C1 segment of cervical spinal cord (tissue), 14 donors: ENCODE measurements around the gene SYTL3.

Experiments used
- DNase-seq, 14 donors: peaks; one replicate each; lab custom pipeline; 2025; lab: John Stamatoyannopoulos, UW

Gene SYTL3

GRCh38 chr6:158686791-158687381 is 37.0 kb downstream of the SYTL3 start:
- DNase-seq, result no peak

DNA sequence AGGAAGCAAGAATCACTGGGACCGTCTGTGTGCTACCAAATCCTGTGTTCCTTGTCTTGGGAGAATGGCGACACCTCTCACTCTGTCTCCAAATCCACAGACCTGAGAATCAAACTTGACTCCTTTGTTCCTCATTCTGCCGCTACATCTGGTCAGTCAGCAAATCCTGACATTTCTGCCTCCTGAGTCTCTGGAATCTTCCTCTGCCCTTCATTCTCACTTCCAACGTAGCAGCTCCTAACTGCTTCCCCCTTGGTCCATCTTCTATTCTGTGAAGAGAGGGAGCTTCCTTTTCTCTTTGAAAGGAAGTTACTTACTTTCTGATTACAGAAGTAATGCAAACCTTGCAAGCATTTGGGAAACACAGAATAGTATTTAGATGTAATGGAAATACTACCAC is 37.7 kb downstream of the SYTL3 start:
- DNase-seq, result no peak

DNA sequence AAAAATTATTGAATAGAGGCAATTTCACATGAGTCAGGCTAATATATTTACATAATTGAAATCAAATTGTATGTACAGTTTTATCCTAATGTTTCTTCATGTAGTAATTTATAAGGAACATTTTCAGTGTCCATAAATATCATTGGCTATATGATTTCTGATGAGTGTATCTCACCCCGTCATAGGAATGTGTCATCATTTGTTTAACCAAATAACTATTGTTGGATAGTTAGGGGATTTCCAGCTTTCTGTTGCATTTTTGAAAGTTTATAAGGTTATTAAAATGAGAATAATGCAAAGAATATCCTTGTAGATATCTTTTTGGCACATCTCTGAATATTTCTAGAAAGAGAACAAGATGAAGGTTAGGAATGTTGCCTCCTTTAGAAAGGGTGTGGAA is 39.0 kb downstream of the SYTL3 start:
- DNase-seq, result no peak

DNA sequence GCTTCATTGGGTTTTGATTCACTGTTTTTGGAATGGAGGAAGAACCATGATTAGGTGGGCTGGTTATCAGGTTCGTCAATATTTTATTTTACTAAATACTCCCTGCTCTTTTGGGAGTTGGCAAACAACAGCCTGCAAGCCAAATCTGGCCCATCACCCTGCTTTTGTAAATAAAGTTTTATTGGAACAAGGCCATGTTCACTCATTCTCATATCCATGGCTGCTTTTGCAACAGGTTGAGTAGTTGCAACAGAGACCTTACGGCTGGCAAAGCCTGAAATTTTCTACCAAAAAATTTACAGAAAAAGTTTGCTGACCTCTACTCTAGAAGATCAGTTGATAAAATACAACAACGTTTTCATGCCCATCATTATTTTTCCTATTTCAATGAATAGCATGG is 45.1 kb downstream of the SYTL3 start:
- DNase-seq, result no peak

DNA sequence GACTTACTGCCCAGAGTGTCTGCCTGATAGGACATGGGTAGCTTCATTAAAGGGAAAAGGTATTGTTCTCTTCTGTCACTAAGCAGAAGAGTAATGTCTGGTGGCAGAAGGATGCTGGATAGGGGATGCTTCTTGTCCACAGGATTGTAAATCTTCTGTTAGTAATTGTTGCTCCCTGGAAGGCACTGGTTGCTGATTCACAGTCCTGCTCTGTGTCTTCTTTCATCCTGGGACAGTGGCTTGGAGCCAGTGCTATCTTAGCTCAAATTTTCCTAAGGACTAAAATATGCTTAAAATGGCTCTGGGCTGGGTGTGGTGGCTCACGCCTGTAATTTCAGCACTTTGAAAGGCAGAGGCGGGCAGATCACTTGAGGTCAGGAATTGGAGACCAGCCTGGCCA is 48.0 kb downstream of the SYTL3 start:
- no peak for DNase-seq

- no peak for DNase-seq
These were observed 49.1 kb downstream of the SYTL3 start for GRCh38 chr6:158698931-158699330.

DNA sequence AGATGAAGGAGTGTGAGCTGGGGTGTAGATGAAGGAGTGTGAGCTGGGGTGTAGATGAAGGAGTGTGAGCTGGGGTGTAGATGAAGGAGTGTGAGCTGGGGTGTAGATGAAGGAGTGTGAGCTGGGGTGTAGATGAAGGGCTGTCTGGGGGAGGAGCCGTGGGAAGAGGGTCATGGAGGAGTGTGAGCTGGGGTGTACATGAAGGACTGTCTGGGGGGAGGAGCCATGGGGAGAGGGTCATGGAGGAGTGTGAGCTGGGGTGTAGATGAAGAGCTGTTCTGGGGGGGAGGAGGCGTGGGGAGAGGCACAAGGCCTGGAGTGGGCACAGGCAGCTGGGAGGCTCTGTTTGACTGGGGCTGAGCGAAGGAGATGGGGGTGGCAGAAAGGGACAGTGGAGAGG is 51.4 kb downstream of the SYTL3 start:
- DNase-seq, result peak in 1 of 14 donors; percentile 7

DNA sequence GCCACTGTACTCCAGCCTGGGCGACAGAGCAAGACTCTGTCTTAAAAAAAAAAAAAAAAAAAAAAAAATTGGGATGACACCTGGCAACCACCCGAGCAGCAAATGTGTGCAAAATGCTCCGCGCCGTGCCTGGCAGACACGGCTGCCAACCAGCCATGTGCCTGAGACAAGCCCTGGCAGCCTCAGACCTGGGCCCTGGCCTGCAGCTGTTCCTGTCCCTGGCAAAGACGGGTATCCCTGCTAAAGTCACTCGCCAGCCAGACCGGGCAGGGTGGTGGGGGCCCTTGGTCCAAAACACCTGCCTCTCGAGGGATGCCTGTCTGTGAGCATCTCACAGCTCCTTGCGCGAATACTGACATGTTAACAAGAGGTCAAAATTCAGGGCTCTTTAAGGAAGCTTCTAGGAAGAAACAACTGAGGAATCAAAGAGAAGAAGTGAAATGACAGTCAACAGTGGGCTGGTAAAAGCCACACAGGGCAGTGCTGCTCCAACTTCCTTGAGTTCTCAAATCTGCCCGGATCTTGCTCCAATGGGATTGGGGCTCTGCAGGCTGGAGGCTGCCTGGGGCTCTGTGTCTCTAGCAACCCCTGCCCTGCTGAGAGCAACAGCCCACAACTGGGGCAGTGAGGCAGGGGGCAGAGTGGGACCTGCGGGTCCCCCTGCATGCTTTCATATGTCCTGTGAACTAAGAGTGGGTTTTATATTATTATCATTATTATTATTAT is 53.4 kb downstream of the SYTL3 start:
- peak in 2 of 14 donors; percentile 10 to 80 for DNase-seq

GRCh38 chr6:158703837-158704822 is 54.3 kb downstream of the SYTL3 start:
- DNase-seq, result peak in 13 of 14 donors; percentile 12 to 77 (median 38)

DNA sequence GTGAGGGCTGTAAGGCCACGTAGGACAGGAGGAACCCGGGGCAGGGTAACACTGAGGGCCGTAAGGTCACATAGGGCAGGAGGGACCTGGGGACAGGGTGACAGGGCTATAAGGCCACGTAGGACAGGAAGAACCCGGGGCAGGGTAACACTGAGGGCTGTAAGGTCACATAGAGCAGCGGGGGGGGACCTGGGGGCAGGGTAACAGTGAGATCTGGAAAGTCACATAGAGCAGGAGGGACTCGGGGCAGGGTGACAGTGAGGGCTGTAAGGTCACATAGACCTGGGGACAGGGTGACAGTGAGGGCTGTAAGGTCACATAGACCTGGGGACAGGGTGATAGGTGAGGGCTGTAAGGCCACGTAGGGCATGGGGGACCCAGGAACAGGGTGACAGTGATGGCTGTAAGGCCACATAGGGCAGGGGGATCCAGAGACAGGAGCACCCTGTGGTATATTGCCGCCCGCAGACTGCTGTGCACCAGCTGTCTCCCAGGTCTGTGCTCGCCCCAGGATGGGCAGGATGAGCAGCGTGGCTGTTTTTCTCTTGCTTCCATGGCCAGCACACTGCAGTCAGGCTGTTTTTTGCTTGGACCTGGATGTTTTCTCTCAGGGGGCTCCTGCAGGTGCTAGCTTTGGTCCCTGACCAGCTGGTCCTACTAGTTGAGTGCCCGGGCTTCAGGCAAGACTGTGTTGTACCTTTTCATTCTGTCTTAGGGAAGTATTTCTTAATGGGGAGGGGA is 55.7 kb downstream of the SYTL3 start:
- no peak for DNase-seq

GRCh38 chr6:158706369-158706982 is 56.6 kb downstream of the SYTL3 start:
- DNase-seq, result peak in 1 of 14 donors; percentile 12

DNA sequence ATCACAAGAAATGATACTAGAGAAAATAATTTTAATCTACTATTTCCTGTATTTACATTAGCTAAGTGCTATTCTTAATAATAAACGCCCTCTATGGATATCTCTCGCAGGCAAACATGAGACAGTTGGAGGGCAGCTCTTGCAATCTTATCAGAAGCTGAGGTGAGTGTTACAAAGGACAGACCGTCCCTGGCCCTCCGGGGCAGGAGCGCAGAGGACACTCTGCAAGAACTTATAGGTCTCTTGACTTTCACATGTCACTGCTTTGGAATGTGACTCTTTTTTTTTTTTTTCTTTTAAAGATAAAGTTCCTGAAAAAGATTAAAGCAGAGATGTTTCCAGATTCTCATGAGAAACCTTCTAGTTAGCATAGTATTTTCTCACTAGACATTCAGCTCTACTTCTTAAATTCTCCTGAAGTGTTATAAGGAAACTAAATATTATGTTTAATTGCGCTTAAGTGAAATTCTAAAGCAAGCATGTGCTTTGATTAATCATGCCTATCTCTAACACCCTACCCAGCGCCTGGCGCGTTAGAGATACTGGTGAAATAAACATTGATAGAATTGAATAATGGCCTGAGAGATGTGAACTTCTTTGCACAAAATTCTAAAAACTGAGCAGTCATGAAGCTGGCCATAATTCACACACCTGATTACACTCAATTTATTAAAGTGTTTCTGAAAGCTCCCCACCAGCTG is 57.4 kb downstream of the SYTL3 start:
- DNase-seq, result no peak

DNA sequence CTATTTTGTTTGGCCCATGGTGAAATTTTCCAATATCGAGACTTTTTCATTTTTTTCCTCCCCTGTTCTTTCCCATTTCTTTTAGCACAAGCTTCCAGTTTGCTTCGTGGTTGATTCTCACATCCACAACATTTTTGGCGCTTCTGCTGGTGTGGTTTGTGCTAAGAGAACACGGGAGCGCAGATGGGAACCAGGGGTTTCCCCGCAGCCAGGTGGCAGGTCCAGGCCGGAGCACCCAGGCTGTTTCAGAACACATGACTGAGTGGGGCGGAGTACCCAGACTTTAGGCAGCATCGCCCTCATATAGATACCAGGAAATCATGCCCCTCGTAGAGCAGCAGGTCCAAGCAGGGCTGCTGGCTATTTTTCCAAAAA is 58.0 kb downstream of the SYTL3 start:
- no peak for DNase-seq

GRCh38 chr6:158708239-158708638 is 58.4 kb downstream of the SYTL3 start:
- no peak for DNase-seq

DNA sequence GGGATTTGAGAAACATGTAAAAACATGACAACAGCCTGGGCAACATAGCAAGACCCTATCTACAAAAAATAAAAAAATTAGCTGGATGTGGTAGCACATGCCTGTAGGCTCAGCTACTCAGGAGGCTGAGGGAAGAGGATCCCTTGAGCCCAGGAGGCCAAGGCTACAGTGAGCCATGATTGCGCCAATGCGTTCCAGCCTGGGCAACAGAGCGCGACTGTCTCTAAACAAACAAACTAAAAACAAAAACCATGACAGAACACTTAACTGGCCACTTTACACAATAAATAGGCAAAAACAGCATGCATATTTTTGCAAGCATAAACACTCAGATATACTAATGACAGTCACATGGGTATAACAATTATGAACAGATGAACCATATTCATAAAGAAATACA is 60.0 kb downstream of the SYTL3 start:
- DNase-seq, result no peak

DNA sequence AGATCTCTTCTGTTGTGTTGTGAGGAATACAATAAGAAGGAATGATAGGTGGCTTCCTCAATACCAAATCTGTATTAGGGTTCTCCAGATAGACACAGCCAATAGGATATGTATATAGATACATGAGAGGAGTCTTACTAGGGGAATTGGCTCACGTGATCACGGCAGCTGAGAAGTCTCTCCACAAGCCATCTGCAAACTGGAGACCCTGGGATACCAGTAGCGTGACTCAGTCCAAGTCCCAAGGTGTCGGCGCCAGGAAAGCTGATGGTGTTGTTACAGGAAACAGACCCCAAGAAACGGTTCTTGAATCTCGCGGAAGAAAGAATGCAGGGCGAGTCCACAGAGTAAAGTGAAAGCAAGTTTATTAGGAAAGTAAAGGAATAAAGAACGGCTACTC is 61.4 kb downstream of the SYTL3 start:
- no peak for DNase-seq

GRCh38 chr6:158713469-158713868 is 63.6 kb downstream of the SYTL3 start:
- no peak for DNase-seq

GRCh38 chr6:158714706-158715105 is 64.9 kb downstream of the SYTL3 start:
- no peak for DNase-seq

DNA sequence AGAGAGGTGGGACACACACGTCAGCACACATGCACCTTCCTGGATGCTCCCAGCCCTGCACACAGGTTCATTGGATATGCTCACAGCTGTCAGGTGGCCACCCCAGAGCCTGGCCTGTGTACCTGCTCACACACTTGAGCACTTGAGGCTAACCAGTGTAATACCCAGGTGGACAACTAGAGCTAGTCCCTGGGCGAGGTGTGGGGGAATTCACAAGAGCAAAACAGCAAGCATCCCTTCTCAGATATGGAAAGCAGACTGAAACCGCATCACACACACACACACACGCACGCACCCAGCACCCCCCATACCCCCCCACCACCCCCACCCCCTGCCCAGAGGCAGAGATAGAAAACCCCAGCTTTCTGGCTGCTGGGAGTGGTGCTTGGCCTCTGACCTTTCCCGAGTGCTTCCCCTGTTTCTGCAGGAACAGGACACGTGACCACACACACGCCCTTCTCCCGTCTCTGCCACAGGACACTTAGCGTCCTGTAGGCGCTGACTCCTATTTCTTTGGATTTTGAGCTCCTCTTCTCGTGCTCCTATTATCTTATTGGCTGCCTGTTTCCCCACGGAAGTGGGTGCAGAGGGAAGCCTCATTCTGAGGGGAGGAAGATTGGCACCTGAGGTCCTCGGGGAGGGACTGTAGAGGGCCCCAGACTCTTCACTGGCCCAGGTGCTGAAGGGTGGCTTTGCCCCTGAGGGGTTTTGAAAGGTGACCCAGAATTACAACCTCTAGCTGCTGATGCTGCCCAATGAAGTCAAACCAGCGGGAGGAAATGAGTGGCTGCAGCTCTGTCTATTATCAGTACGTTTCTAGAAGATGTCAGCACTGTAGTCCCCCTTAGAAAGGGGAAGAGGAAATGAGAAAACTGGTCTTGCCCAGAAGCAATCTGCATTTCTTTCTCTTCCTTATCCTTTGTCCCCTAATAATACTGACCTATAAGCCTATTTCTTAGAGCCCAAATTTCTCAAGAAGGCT is 65.8 kb downstream of the SYTL3 start:
- no peak for DNase-seq
